ENCODE results near the gene FCRL1. TPM values are rescaled to one million over a fixed set of nuclear protein-coding genes. Genes with fewer than 3 reads are reported as not detected.

Gene FCRL1
- total and polyA plus RNA-seq, 2 of the 8 experiments (the other 6 are each of a cell fraction or from before 2014, with no cell fraction given) = not detected

DNA sequence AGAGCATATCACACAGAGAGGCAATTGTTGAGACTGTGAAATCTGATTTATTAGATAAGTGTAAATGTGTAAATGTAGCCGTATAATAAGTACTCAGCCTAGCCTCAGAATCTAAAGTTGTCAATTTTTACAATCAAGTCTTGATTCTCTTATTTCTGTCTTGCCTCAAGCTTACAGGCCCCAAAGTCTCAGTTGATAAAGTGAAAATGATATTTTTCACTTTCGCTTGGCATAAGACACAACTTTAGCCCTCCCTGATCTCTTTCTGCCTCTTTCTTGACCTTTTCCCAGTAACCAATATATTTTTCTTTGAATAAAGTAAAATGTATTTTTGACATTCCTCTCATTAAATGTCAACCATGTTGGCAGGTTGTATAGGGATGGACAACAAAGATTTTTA lies 11.0 kb upstream of the FCRL1 start (continued):
- TF ChIP-seq SIRT6 (IDR thresholded peaks at IDR 0.05; ENCODE audit: low read length) (no peak), RXRA (IDR thresholded peaks at IDR 0.05; ENCODE audit: insufficient read depth, low read depth, low read length) (no peak), PHF8 (conservative IDR thresholded peaks at IDR 0.05; ENCODE audit: low read depth, low read length) (no peak), GTF2F1 (IDR thresholded peaks at IDR 0.05; ENCODE audit: borderline replicate concordance, low read depth, low read length) (no peak)
- TF ChIP-seq, protein P1, sequence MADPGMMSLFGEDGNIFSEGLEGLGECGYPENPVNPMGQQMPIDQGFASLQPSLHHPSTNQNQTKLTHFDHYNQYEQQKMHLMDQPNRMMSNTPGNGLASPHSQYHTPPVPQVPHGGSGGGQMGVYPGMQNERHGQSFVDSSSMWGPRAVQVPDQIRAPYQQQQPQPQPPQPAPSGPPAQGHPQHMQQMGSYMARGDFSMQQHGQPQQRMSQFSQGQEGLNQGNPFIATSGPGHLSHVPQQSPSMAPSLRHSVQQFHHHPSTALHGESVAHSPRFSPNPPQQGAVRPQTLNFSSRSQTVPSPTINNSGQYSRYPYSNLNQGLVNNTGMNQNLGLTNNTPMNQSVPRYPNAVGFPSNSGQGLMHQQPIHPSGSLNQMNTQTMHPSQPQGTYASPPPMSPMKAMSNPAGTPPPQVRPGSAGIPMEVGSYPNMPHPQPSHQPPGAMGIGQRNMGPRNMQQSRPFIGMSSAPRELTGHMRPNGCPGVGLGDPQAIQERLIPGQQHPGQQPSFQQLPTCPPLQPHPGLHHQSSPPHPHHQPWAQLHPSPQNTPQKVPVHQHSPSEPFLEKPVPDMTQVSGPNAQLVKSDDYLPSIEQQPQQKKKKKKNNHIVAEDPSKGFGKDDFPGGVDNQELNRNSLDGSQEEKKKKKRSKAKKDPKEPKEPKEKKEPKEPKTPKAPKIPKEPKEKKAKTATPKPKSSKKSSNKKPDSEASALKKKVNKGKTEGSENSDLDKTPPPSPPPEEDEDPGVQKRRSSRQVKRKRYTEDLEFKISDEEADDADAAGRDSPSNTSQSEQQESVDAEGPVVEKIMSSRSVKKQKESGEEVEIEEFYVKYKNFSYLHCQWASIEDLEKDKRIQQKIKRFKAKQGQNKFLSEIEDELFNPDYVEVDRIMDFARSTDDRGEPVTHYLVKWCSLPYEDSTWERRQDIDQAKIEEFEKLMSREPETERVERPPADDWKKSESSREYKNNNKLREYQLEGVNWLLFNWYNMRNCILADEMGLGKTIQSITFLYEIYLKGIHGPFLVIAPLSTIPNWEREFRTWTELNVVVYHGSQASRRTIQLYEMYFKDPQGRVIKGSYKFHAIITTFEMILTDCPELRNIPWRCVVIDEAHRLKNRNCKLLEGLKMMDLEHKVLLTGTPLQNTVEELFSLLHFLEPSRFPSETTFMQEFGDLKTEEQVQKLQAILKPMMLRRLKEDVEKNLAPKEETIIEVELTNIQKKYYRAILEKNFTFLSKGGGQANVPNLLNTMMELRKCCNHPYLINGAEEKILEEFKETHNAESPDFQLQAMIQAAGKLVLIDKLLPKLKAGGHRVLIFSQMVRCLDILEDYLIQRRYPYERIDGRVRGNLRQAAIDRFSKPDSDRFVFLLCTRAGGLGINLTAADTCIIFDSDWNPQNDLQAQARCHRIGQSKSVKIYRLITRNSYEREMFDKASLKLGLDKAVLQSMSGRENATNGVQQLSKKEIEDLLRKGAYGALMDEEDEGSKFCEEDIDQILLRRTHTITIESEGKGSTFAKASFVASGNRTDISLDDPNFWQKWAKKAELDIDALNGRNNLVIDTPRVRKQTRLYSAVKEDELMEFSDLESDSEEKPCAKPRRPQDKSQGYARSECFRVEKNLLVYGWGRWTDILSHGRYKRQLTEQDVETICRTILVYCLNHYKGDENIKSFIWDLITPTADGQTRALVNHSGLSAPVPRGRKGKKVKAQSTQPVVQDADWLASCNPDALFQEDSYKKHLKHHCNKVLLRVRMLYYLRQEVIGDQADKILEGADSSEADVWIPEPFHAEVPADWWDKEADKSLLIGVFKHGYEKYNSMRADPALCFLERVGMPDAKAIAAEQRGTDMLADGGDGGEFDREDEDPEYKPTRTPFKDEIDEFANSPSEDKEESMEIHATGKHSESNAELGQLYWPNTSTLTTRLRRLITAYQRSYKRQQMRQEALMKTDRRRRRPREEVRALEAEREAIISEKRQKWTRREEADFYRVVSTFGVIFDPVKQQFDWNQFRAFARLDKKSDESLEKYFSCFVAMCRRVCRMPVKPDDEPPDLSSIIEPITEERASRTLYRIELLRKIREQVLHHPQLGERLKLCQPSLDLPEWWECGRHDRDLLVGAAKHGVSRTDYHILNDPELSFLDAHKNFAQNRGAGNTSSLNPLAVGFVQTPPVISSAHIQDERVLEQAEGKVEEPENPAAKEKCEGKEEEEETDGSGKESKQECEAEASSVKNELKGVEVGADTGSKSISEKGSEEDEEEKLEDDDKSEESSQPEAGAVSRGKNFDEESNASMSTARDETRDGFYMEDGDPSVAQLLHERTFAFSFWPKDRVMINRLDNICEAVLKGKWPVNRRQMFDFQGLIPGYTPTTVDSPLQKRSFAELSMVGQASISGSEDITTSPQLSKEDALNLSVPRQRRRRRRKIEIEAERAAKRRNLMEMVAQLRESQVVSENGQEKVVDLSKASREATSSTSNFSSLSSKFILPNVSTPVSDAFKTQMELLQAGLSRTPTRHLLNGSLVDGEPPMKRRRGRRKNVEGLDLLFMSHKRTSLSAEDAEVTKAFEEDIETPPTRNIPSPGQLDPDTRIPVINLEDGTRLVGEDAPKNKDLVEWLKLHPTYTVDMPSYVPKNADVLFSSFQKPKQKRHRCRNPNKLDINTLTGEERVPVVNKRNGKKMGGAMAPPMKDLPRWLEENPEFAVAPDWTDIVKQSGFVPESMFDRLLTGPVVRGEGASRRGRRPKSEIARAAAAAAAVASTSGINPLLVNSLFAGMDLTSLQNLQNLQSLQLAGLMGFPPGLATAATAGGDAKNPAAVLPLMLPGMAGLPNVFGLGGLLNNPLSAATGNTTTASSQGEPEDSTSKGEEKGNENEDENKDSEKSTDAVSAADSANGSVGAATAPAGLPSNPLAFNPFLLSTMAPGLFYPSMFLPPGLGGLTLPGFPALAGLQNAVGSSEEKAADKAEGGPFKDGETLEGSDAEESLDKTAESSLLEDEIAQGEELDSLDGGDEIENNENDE (IDR thresholded peaks at IDR 0.05; ENCODE audit: insufficient replicate concordance, low read length) = no peak

All from H1 (cell line).